ENCODE data around the gene SDHAF2.
"Not testable (repeated sequence)": the region's sequence is repeated elsewhere in the genome, so short reads cannot be mapped to it uniquely, and the experiment has no call there.

SDHAF2 gene

GRCh38 chr11:61429691-61430582, at the start of gene SDHAF2, which contains the start of gene CPSF7:
Gene SDHAF2, plus strand, starts transcription at chr11:61430124. Its CDS starts 23 bp downstream, at chr11:61430147.
Gene CPSF7, minus strand, starts transcription at chr11:61429975. Its CDS starts 740 bp downstream, at chr11:61429235.
- DNase-seq = peak; percentile 96

GRCh38 chr11:61380884-61381283, 49.0 kb upstream of the SDHAF2 start:
- no peak for DNase-seq

- not testable (repeated sequence) for DNase-seq
These were observed 46.1 kb upstream of the SDHAF2 start for GRCh38 chr11:61383859-61384258.

- DNase-seq = no peak
These were observed 45.4 kb upstream of the SDHAF2 start for GRCh38 chr11:61384271-61385242.

- DNase-seq = no peak
These were observed 39.8 kb upstream of the SDHAF2 start for GRCh38 chr11:61390161-61390560.

GRCh38 chr11:61392981-61393595, 36.8 kb upstream of the SDHAF2 start:
- peak; percentile 15 for DNase-seq

GRCh38 chr11:61401173-61401572, 28.8 kb upstream of the SDHAF2 start:
- no peak for DNase-seq

- DNase-seq = no peak
These were observed 28.4 kb upstream of the SDHAF2 start for GRCh38 chr11:61401573-61401972.

- DNase-seq = no peak
These were observed 26.3 kb upstream of the SDHAF2 start for GRCh38 chr11:61403658-61404057.

- no peak for DNase-seq
These were observed 25.8 kb upstream of the SDHAF2 start for GRCh38 chr11:61404103-61404502.

GRCh38 chr11:61404641-61405040, 25.3 kb upstream of the SDHAF2 start:
- DNase-seq = no peak

- no peak for DNase-seq
These were observed 23.9 kb upstream of the SDHAF2 start for GRCh38 chr11:61406067-61406466.

GRCh38 chr11:61406991-61407728, 22.8 kb upstream of the SDHAF2 start:
- DNase-seq = no peak

- DNase-seq = no peak
These were observed 18.3 kb upstream of the SDHAF2 start for GRCh38 chr11:61411589-61411988.

GRCh38 chr11:61413496-61413895, 16.4 kb upstream of the SDHAF2 start:
- DNase-seq = no peak

- DNase-seq = no peak
These were observed 15.4 kb upstream of the SDHAF2 start for GRCh38 chr11:61414547-61414946.

GRCh38 chr11:61415381-61415780, 14.5 kb upstream of the SDHAF2 start:
- DNase-seq = no peak

GRCh38 chr11:61416941-61417340, 13.0 kb upstream of the SDHAF2 start:
- DNase-seq = no peak

GRCh38 chr11:61417670-61418069, 12.3 kb upstream of the SDHAF2 start:
- DNase-seq = no peak

GRCh38 chr11:61418136-61418535, 11.8 kb upstream of the SDHAF2 start:
- no peak for DNase-seq

- no peak for DNase-seq
These were observed 7.7 kb upstream of the SDHAF2 start for GRCh38 chr11:61422226-61422625.

Data from CD4-positive, alpha-beta T cell treated with Interleukin-4 for 4 hours (primary cell).